Fibroblast of skin of scalp (primary cell): ENCODE data around the gene TMEM259.

Source experiments
- DNase-seq: peaks from one replicate; pipeline ENCODE4 v3.0.0-alpha.2; 2013

The TMEM259 gene

GRCh38 chr19:1055028-1055425 lies 34.1 kb upstream of the TMEM259 start:
- DNase-seq: no peak

GRCh38 chr19:1054102-1055027 lies 33.4 kb upstream of the TMEM259 start:
- no peak for DNase-seq

GRCh38 chr19:1053176-1054101 lies 32.5 kb upstream of the TMEM259 start:
- DNase-seq: no peak

GRCh38 chr19:1052349-1052975 lies 31.5 kb upstream of the TMEM259 start:
- DNase-seq: no peak

- DNase-seq: no peak
Observed at GRCh38 chr19:1051791-1052190, 30.9 kb upstream of the TMEM259 start.

GRCh38 chr19:1050989-1051788 lies 30.3 kb upstream of the TMEM259 start:
- no peak for DNase-seq

- DNase-seq: no peak
Observed at GRCh38 chr19:1049800-1050199, 28.9 kb upstream of the TMEM259 start.

- no peak for DNase-seq
Observed at GRCh38 chr19:1049106-1049505, 28.2 kb upstream of the TMEM259 start.

GRCh38 chr19:1047696-1048147 lies 26.8 kb upstream of the TMEM259 start:
- no peak for DNase-seq

- no peak for DNase-seq
Observed at GRCh38 chr19:1046836-1047695, 26.1 kb upstream of the TMEM259 start.

- no peak for DNase-seq
Observed at GRCh38 chr19:1046117-1046626, 25.2 kb upstream of the TMEM259 start.

GRCh38 chr19:1045247-1045603 lies 24.3 kb upstream of the TMEM259 start:
- DNase-seq: no peak

- no peak for DNase-seq
Observed at GRCh38 chr19:1042689-1043511, 22.0 kb upstream of the TMEM259 start.

GRCh38 chr19:1041835-1042685 lies 21.1 kb upstream of the TMEM259 start:
- no peak for DNase-seq

- no peak for DNase-seq
Observed at GRCh38 chr19:1041272-1041834, 20.4 kb upstream of the TMEM259 start.

GRCh38 chr19:1040476-1041271 lies 19.8 kb upstream of the TMEM259 start:
- DNase-seq: peak; percentile 95

GRCh38 chr19:1039646-1040475 lies 18.9 kb upstream of the TMEM259 start, which contains the start of gene ABCA7:
Gene ABCA7, plus strand, starts transcription at chr19:1040107. Its CDS starts 1,255 bp downstream, at chr19:1041362.
- DNase-seq: peak; percentile 98
